Neuronal stem cell (in vitro differentiated cells): ENCODE measurements around the gene SNRNP200.

Source experiments
- DNase-seq: peaks from one replicate; pipeline ENCODE4 v3.0.0-alpha.2; 2013; ENCODE audit warnings: low spot score
- H2AFZ ChIP-seq: one replicate; pipeline ENCODE4 v1.6.1; 2013; ENCODE audit warnings: mild to moderate bottlenecking, low read length, inconsistent platforms
- H2AK5ac ChIP-seq: 2 replicates; pipeline ENCODE4 v1.6.1; 2013; ENCODE audit warnings: low read depth, mild to moderate bottlenecking, inconsistent platforms, low read length, moderate library complexity, mixed read lengths
- H2BK120ac ChIP-seq: 2 replicates; pipeline ENCODE4 v1.6.1; 2013; ENCODE audit warnings: low read depth, mild to moderate bottlenecking, inconsistent platforms, low read length, moderate library complexity, mixed read lengths
- H2BK12ac ChIP-seq: one replicate; pipeline ENCODE4 v1.6.1; 2013; ENCODE audit warnings: low read length, inconsistent platforms
- H2BK15ac ChIP-seq: 2 replicates; pipeline ENCODE4 v1.6.1; 2013; ENCODE audit warnings: mild to moderate bottlenecking, low read length, inconsistent platforms, mixed read lengths
- H2BK5ac ChIP-seq: one replicate; pipeline ENCODE4 v1.6.1; 2013; ENCODE audit warnings: inconsistent platforms, mild to moderate bottlenecking, low read length, moderate library complexity
- H3K14ac ChIP-seq: one replicate; pipeline ENCODE4 v1.6.1; 2013; ENCODE audit warnings: low read length, inconsistent platforms
- H3K18ac ChIP-seq: 2 replicates; pipeline ENCODE4 v1.6.1; 2013; ENCODE audit warnings: low read length, inconsistent platforms
- H3K23ac ChIP-seq: 2 replicates; pipeline ENCODE4 v1.6.1; 2013; ENCODE audit warnings: low read depth, mild to moderate bottlenecking, mixed read lengths, low read length, inconsistent platforms; ENCODE audit not compliant: poor library complexity
- H3K27ac ChIP-seq: replicated peaks from 3 replicates; pipeline ENCODE4 v1.5.1; 2013; ENCODE audit warnings: low read length, inconsistent platforms
- H3K27me3 ChIP-seq, 3 experiments: 2 replicates each; pipeline ENCODE4 v1.6.1; 2013; ENCODE audit warnings: low read length in 3 of 3, mild to moderate bottlenecking in 2 of 3, inconsistent platforms in 1 of 3, low read depth in 1 of 3, mixed read lengths in 1 of 3, moderate library complexity in 1 of 3; ENCODE audit not compliant: control insufficient read depth in 3 of 3, insufficient read depth in 3 of 3
- H3K36me3 ChIP-seq, 2 donors: replicated peaks in 1 of 2; 2 replicates each; pipeline ENCODE4 v1.6.1; 2013; ENCODE audit warnings: low read length in 2 of 2; ENCODE audit not compliant: control insufficient read depth in 2 of 2, insufficient read depth in 2 of 2
- H3K4ac ChIP-seq: 2 replicates; pipeline ENCODE4 v1.6.1; 2013; ENCODE audit warnings: inconsistent platforms, mild to moderate bottlenecking, low read length, moderate library complexity
- H3K4me1 ChIP-seq, 2 donors: 1 replicate in 1 of 2; 2 replicates in 1 of 2; pipeline ENCODE4 v1.6.1; 2013; ENCODE audit warnings: low read length in 2 of 2, low read depth in 1 of 2; ENCODE audit not compliant: control insufficient read depth in 2 of 2, insufficient read depth in 1 of 2
- H3K4me2 ChIP-seq: one replicate; pipeline ENCODE4 v1.6.1; 2013; ENCODE audit warnings: mild to moderate bottlenecking, low read length, inconsistent platforms; ENCODE audit not compliant: insufficient read depth, poor library complexity, severe bottlenecking
- H3K4me3 ChIP-seq, 2 donors: 2 replicates each; pipeline ENCODE4 v1.5.1; 2013; ENCODE audit warnings: low read length in 2 of 2, mild to moderate bottlenecking in 2 of 2, inconsistent platforms in 1 of 2, moderate library complexity in 1 of 2
- H3K79me1 ChIP-seq: one replicate; pipeline ENCODE4 v1.6.1; 2013; ENCODE audit warnings: low read depth, mild to moderate bottlenecking, inconsistent platforms, low read length, moderate library complexity
- H3K9ac ChIP-seq: one replicate; pipeline ENCODE4 v1.6.1; 2013; ENCODE audit warnings: mild to moderate bottlenecking, low read depth, low read length, inconsistent platforms; ENCODE audit not compliant: poor library complexity
- H3K9me3 ChIP-seq, 2 donors: replicated peaks in 1 of 2; 2 replicates each; pipeline versions ENCODE3 to v1.6.1; 2013; ENCODE audit warnings: low read length in 2 of 2, mild to moderate bottlenecking in 2 of 2, inconsistent platforms in 1 of 2, low read depth in 1 of 2, mixed read lengths in 1 of 2, moderate library complexity in 1 of 2; ENCODE audit not compliant: control insufficient read depth in 2 of 2, insufficient read depth in 1 of 2
- H4K8ac ChIP-seq: one replicate; pipeline ENCODE4 v1.6.1; 2013; ENCODE audit warnings: low read depth, mild to moderate bottlenecking, inconsistent platforms, low read length, moderate library complexity
- H4K91ac ChIP-seq: one replicate; pipeline ENCODE4 v1.6.1; 2013; ENCODE audit warnings: low read length, low read depth, mild to moderate bottlenecking, inconsistent platforms; ENCODE audit not compliant: poor library complexity
- WGBS, 2 donors: extraction: QIAGEN DNeasy Blood & Tissue Kit; methylation state at CpG; one replicate each; pipeline ENCODE4 v1.1.7; 2013; ENCODE audit warnings: missing lambda C conversion rate in 2 of 2, mixed read lengths in 1 of 2; ENCODE audit not compliant: insufficient read length in 2 of 2, insufficient replicate concordance in 1 of 2; ENCODE audit errors: extremely low coverage in 2 of 2; 5-methylcytosine and 5-hydroxymethylcytosine counted together

Gene SNRNP200

GRCh38 chr2:96249654-96250053, 55.7 kb downstream of the SNRNP200 start:
- Histone ChIP-seq H3K9me3 (peaks cover 2 to 3% of the 10 kb centered on the region in 2 donors), H3K4me2 (no peak overlapping the region), H3K4me1 (peaks cover 6 to 8% of the 10 kb centered on the region in 2 donors), H3K36me3 (peaks cover 13 to 38% of the 10 kb centered on the region in 2 donors), H4K8ac (no peak overlapping the region), H2AFZ (no peak overlapping the region), H3K23ac (no peak overlapping the region), H2AK5ac (no peak overlapping the region), H2BK5ac (no peak overlapping the region), H3K14ac (no peak overlapping the region), H2BK15ac (no peak overlapping the region), H2BK120ac (no peak overlapping the region), H4K91ac (no peak overlapping the region), H3K9ac (no peak overlapping the region), H3K27me3 (no peaks in the 10 kb centered on the region), H3K27ac (no peak overlapping the region), H3K4me3 (no peak overlapping the region), H2BK12ac (no peak overlapping the region), H3K79me1 (no peaks in the 10 kb centered on the region), H3K4ac (no peak overlapping the region), H3K18ac (no peak overlapping the region)
- no CpG with 5 or more reads among the region's 9 CpGs for WGBS, 2 donors
- DNase-seq = no peak

- H4K91ac ChIP-seq = no peak overlapping the region
- H3K14ac ChIP-seq = no peak overlapping the region
- no peak overlapping the region for H2BK12ac ChIP-seq
- no peaks in the 10 kb centered on the region for H3K27me3 ChIP-seq
- no peak overlapping the region for H3K4me2 ChIP-seq
- H3K4ac ChIP-seq = no peak overlapping the region
- no peak overlapping the region for H2BK15ac ChIP-seq
- H2AK5ac ChIP-seq = no peak overlapping the region
- no peak overlapping the region for H3K9ac ChIP-seq
- H2BK5ac ChIP-seq = no peak overlapping the region
- no peak overlapping the region for H3K18ac ChIP-seq
- peaks cover 5 to 28% of the 10 kb centered on the region in 2 donors for H3K36me3 ChIP-seq
- H3K27ac ChIP-seq = no peak overlapping the region
- H3K79me1 ChIP-seq = no peaks in the 10 kb centered on the region
- H2BK120ac ChIP-seq = no peak overlapping the region
- no CpG with 5 or more reads among the region's 4 CpGs for WGBS, 2 donors
- DNase-seq = no peak
- H2AFZ ChIP-seq = no peak overlapping the region
- H3K9me3 ChIP-seq = peaks cover 2 to 3% of the 10 kb centered on the region in 2 donors
- H3K4me3 ChIP-seq = no peak overlapping the region
- peaks cover 6 to 8% of the 10 kb centered on the region in 2 donors for H3K4me1 ChIP-seq
- H4K8ac ChIP-seq = no peak overlapping the region
- H3K23ac ChIP-seq = no peak overlapping the region
These were observed 56.7 kb downstream of the SNRNP200 start for GRCh38 chr2:96248624-96249023.

GRCh38 chr2:96247896-96248295, 57.5 kb downstream of the SNRNP200 start:
- no peak overlapping the region for H2BK12ac ChIP-seq
- H3K9ac ChIP-seq = no peak overlapping the region
- no peak overlapping the region for H4K8ac ChIP-seq
- no peak overlapping the region for H3K27ac ChIP-seq
- no peak overlapping the region for H2AFZ ChIP-seq
- no peak overlapping the region for H2BK120ac ChIP-seq
- H3K4me3 ChIP-seq = no peak overlapping the region
- no peaks in the 10 kb centered on the region for H3K79me1 ChIP-seq
- no peak overlapping the region for H3K18ac ChIP-seq
- H3K23ac ChIP-seq = no peak overlapping the region
- no peak overlapping the region for H4K91ac ChIP-seq
- no peak overlapping the region for H2BK15ac ChIP-seq
- H3K9me3 ChIP-seq = peaks cover 2 to 3% of the 10 kb centered on the region in 2 donors
- H3K4me2 ChIP-seq = no peak overlapping the region
- no peak overlapping the region for H2AK5ac ChIP-seq
- H3K14ac ChIP-seq = no peak overlapping the region
- no peak overlapping the region for H2BK5ac ChIP-seq
- DNase-seq = no peak
- no peak overlapping the region for H3K4ac ChIP-seq
- no peaks in the 10 kb centered on the region for H3K27me3 ChIP-seq
- peaks cover 5 to 21% of the 10 kb centered on the region in 2 donors for H3K36me3 ChIP-seq
- peaks cover 6 to 8% of the 10 kb centered on the region in 2 donors for H3K4me1 ChIP-seq
- WGBS, 2 donors = no CpG with 5 or more reads among the region's 5 CpGs

- H3K23ac ChIP-seq = no peak overlapping the region
These were observed 58.3 kb downstream of the SNRNP200 start for GRCh38 chr2:96247009-96247408.

More at GRCh38 chr2:96247009-96247408, 58.3 kb downstream of the SNRNP200 start:
- Histone ChIP-seq H2AK5ac (no peak overlapping the region), H2BK5ac (no peak overlapping the region), H2BK12ac (no peak overlapping the region), H3K9ac (no peak overlapping the region), H3K27me3 (no peaks in the 10 kb centered on the region), H3K4me2 (no peak overlapping the region), H2AFZ (no peak overlapping the region), H3K9me3 (peaks cover 2 to 3% of the 10 kb centered on the region in 2 donors), H3K4me1 (peaks cover 5 to 7% of the 10 kb centered on the region in 2 donors), H3K79me1 (no peaks in the 10 kb centered on the region), H2BK15ac (no peak overlapping the region), H3K27ac (no peak overlapping the region), H3K18ac (no peak overlapping the region), H3K14ac (no peak overlapping the region), H3K4me3 (no peak overlapping the region), H3K4ac (no peak overlapping the region), H2BK120ac (no peak overlapping the region), H3K36me3 (peaks cover 5 to 12% of the 10 kb centered on the region in 2 donors), H4K8ac (no peak overlapping the region), H4K91ac (no peak overlapping the region)
- no peak for DNase-seq
- no CpG with 5 or more reads among the region's 3 CpGs for WGBS, 2 donors
